Activated CD4-positive, alpha-beta memory T cell treated with anti-CD3 and anti-CD28 coated beads for 36 hours (primary cell): Measurements from ENCODE around the gene CUX1. TPM values are rescaled to one million over a fixed set of nuclear protein-coding genes. Genes with fewer than 3 reads are reported as not detected.

Experiments used
- CTCF ChIA-PET: fragments of 350-600 bp; sonication (Branson Sonifier 250); formaldehyde crosslinking; loops from one replicate; lab custom pipeline; 2021; ENCODE audit warnings: antibody characterized with exemption, inconsistent platforms; lab: Charles Lee
- POLR2A ChIA-PET: fragments of 350-600 bp; sonication (Branson Sonifier 250); formaldehyde crosslinking; loops from one replicate; lab custom pipeline; 2021; ENCODE audit warnings: antibody characterized with exemption; lab: Charles Lee
- DNase-seq: peaks from one replicate; pipeline ENCODE4 v3.0.0-alpha.2; 2020
- H3K27ac Mint-ChIP-seq: one replicate; pipeline ENCODE4 v1.8.0; 2021; ENCODE audit warnings: mixed read lengths
- H3K27me3 Mint-ChIP-seq: one replicate; pipeline ENCODE4 v1.8.0; 2021; ENCODE audit warnings: mixed read lengths
- H3K36me3 Mint-ChIP-seq: one replicate; pipeline ENCODE4 v1.8.0; 2021; ENCODE audit warnings: mixed read lengths
- H3K4me1 Mint-ChIP-seq: one replicate; pipeline ENCODE4 v1.8.0; 2021; ENCODE audit warnings: low read depth, mixed read lengths
- H3K4me3 Mint-ChIP-seq: one replicate; pipeline ENCODE4 v1.8.0; 2021; ENCODE audit warnings: mild to moderate bottlenecking, mixed read lengths
- H3K9me3 Mint-ChIP-seq: one replicate; pipeline ENCODE4 v1.8.0; 2021; ENCODE audit warnings: mixed read lengths
- intact Hi-C: fragments of 100-400 bp; cut with micrococcal nuclease; formaldehyde crosslinking; loops from one replicate; pipeline ENCODE4 v1.15.1; 2023
- total RNA-seq, 2 experiments: library from RNA; stranded (reverse); gene quantifications; one replicate each; pipeline ENCODE4 v1.2.3, GENCODE V29; 2021

Gene CUX1
- total RNA-seq, 2 experiments from 2014 or later, result 25.1 TPM

GRCh38 chr7:101899616-101900015 is 82.2 kb downstream of the CUX1 start:
- Mint-ChIP-seq H3K9me3 (no peaks in the 10 kb centered on the region), H3K4me1 (no peaks in the 10 kb centered on the region), H3K36me3 (no peaks in the 10 kb centered on the region), H3K27me3 (no peaks in the 10 kb centered on the region), H3K27ac (no peak overlapping the region), H3K4me3 (no peak overlapping the region)
- intact Hi-C loops, result no loop called here
- no peak for DNase-seq
- CTCF ChIA-PET, result interaction anchor here (1.0 kb wide), 1 partner anchor 42 kb away, joined by 3 read pairs; no protein-coding TSS in a partner anchor
- POLR2A ChIA-PET, result no interaction called here

- Mint-ChIP-seq H3K9me3 (no peaks in the 10 kb centered on the region), H3K27me3 (no peaks in the 10 kb centered on the region), H3K4me1 (no peaks in the 10 kb centered on the region), H3K4me3 (no peak overlapping the region), H3K27ac (no peak overlapping the region), H3K36me3 (no peaks in the 10 kb centered on the region)
- intact Hi-C loops, result no loop called here
- CTCF ChIA-PET, result interaction anchor here (1.0 kb wide), 1 partner anchor 43 kb away, joined by 3 read pairs; no protein-coding TSS in a partner anchor
- DNase-seq, result no peak
- POLR2A ChIA-PET, result no interaction called here
Measured at GRCh38 chr7:101900103-101900502, 82.7 kb downstream of the CUX1 start.

GRCh38 chr7:101901661-101902491 is 84.5 kb downstream of the CUX1 start:
- no peak for DNase-seq
- no peaks in the 10 kb centered on the region for H3K4me1 Mint-ChIP-seq
- no peak overlapping the region for H3K4me3 Mint-ChIP-seq
- ChIA-PET POLR2A (no interaction called here), CTCF (no interaction called here)
- H3K27ac Mint-ChIP-seq, result no peak overlapping the region
- H3K9me3 Mint-ChIP-seq, result no peaks in the 10 kb centered on the region
- intact Hi-C loops, result no loop called here
- H3K36me3 Mint-ChIP-seq, result no peaks in the 10 kb centered on the region
- H3K27me3 Mint-ChIP-seq, result no peaks in the 10 kb centered on the region

GRCh38 chr7:101902680-101903514 is 85.5 kb downstream of the CUX1 start:
- intact Hi-C loops, result no loop called here
- CTCF ChIA-PET, result no interaction called here

GRCh38 chr7:101903515-101903868 is 86.1 kb downstream of the CUX1 start:
- Mint-ChIP-seq H3K27ac (no peak overlapping the region), H3K4me1 (no peaks in the 10 kb centered on the region), H3K27me3 (no peaks in the 10 kb centered on the region), H3K36me3 (no peaks in the 10 kb centered on the region), H3K4me3 (no peak overlapping the region), H3K9me3 (no peaks in the 10 kb centered on the region)
- intact Hi-C loops, result no loop called here
- ChIA-PET POLR2A (no interaction called here), CTCF (no interaction called here)
- DNase-seq, result no peak

More at GRCh38 chr7:101902680-101903514, 85.5 kb downstream of the CUX1 start:
- Mint-ChIP-seq H3K27ac (no peak overlapping the region), H3K36me3 (no peaks in the 10 kb centered on the region), H3K27me3 (no peaks in the 10 kb centered on the region), H3K4me3 (no peak overlapping the region), H3K4me1 (no peaks in the 10 kb centered on the region), H3K9me3 (no peaks in the 10 kb centered on the region)
- POLR2A ChIA-PET, result no interaction called here
- no peak for DNase-seq

GRCh38 chr7:101904019-101904418 is 86.6 kb downstream of the CUX1 start:
- Mint-ChIP-seq H3K9me3 (no peaks in the 10 kb centered on the region), H3K36me3 (no peaks in the 10 kb centered on the region), H3K27me3 (no peaks in the 10 kb centered on the region), H3K27ac (no peak overlapping the region), H3K4me3 (no peak overlapping the region), H3K4me1 (no peaks in the 10 kb centered on the region)
- no peak for DNase-seq
- intact Hi-C loops, result no loop called here
- ChIA-PET CTCF (no interaction called here), POLR2A (no interaction called here)

- DNase-seq, result no peak
- Mint-ChIP-seq H3K9me3 (no peaks in the 10 kb centered on the region), H3K4me1 (no peaks in the 10 kb centered on the region), H3K36me3 (no peaks in the 10 kb centered on the region), H3K27me3 (no peaks in the 10 kb centered on the region), H3K27ac (no peak overlapping the region), H3K4me3 (no peak overlapping the region)
- ChIA-PET CTCF (no interaction called here), POLR2A (no interaction called here)
- intact Hi-C loops, result no loop called here
Measured at GRCh38 chr7:101905203-101905865, 87.9 kb downstream of the CUX1 start.

GRCh38 chr7:101906291-101907240 is 89.1 kb downstream of the CUX1 start:
- intact Hi-C loops, result no loop called here
- CTCF ChIA-PET, result interaction anchor here (0.6 kb wide), 1 partner anchor 106 kb away, joined by 4 read pairs; no protein-coding TSS in a partner anchor

GRCh38 chr7:101910991-101911799 is 93.8 kb downstream of the CUX1 start:
- peaks cover 4% of the 10 kb centered on the region for H3K4me1 Mint-ChIP-seq
- no peaks in the 10 kb centered on the region for H3K27me3 Mint-ChIP-seq
- no peak overlapping the region for H3K4me3 Mint-ChIP-seq
- no peaks in the 10 kb centered on the region for H3K36me3 Mint-ChIP-seq
- intact Hi-C loops, result no loop called here
- CTCF ChIA-PET, result no interaction called here
- POLR2A ChIA-PET, result no interaction called here
- H3K27ac Mint-ChIP-seq, result no peak overlapping the region
- no peak for DNase-seq
- no peaks in the 10 kb centered on the region for H3K9me3 Mint-ChIP-seq

More at GRCh38 chr7:101906291-101907240, 89.1 kb downstream of the CUX1 start:
- H3K4me3 Mint-ChIP-seq, result no peak overlapping the region
- H3K27ac Mint-ChIP-seq, result no peak overlapping the region
- POLR2A ChIA-PET, result no interaction called here
- H3K36me3 Mint-ChIP-seq, result no peaks in the 10 kb centered on the region
- no peaks in the 10 kb centered on the region for H3K27me3 Mint-ChIP-seq
- DNase-seq, result no peak
- no peaks in the 10 kb centered on the region for H3K4me1 Mint-ChIP-seq
- H3K9me3 Mint-ChIP-seq, result no peaks in the 10 kb centered on the region

- POLR2A ChIA-PET, result no interaction called here
- DNase-seq, result no peak
- Mint-ChIP-seq H3K4me1 (peaks cover 4% of the 10 kb centered on the region), H3K27ac (no peak overlapping the region), H3K4me3 (no peak overlapping the region), H3K36me3 (peaks cover 2% of the 10 kb centered on the region), H3K9me3 (no peaks in the 10 kb centered on the region), H3K27me3 (no peaks in the 10 kb centered on the region)
- CTCF ChIA-PET, result no interaction called here
- intact Hi-C loops, result no loop called here
Measured at GRCh38 chr7:101911800-101912715, 94.6 kb downstream of the CUX1 start.
